Cerebellar nuclear complex (tissue), 1 donor: ENCODE results near the gene THRSP.
"Not testable (repeated sequence)": the region's sequence is repeated elsewhere in the genome, so short reads cannot be mapped to it uniquely, and the experiment has no call there.

Experiments used
- DNase-seq, 2 experiments: peaks; one replicate each; lab custom pipeline; 2025; lab: John Stamatoyannopoulos, UW

The THRSP gene, protein sequence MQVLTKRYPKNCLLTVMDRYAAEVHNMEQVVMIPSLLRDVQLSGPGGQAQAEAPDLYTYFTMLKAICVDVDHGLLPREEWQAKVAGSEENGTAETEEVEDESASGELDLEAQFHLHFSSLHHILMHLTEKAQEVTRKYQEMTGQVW

GRCh38 chr11:78063440-78064181 is at the start of gene THRSP:
Gene THRSP, plus strand, starts transcription at chr11:78063861. Its CDS starts 21 bp downstream, at chr11:78063882.
- peak; percentile 74 to 77 for DNase-seq

DNA sequence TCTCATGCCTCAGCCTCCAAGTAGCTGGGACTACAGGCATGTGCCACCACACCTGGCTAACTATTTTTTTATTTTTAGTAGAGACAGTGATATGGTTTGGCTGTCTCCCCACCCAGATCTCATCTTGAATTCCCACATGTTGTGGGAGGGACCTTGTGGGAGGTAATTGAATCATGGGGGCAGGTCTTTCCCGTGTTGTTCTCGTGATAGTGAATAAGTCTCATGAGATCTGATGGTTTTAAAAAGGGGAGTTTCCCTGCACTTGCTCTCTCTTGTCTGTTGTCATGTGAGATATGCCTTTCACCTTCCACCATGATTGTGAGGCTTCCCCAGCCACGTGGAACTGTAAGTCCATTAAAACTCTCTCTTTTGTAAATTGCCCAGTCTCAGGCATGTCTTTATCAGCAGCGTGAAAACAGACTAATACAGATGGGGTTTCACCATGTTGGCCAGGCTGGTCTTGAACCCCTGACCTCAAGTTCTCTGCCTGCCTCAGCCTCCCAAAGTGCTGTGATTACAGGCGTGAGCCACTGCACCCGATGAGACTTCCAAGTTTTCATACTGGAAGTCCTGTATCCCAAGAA is 48.6 kb upstream of the THRSP start:
- not testable (repeated sequence) for DNase-seq

- DNase-seq: no peak
Observed at GRCh38 chr11:78015878-78016277, 47.8 kb upstream of the THRSP start.

GRCh38 chr11:78019808-78020207 is 43.9 kb upstream of the THRSP start:
- DNase-seq: no peak

GRCh38 chr11:78020246-78020645 is 43.4 kb upstream of the THRSP start:
- no peak for DNase-seq

DNA sequence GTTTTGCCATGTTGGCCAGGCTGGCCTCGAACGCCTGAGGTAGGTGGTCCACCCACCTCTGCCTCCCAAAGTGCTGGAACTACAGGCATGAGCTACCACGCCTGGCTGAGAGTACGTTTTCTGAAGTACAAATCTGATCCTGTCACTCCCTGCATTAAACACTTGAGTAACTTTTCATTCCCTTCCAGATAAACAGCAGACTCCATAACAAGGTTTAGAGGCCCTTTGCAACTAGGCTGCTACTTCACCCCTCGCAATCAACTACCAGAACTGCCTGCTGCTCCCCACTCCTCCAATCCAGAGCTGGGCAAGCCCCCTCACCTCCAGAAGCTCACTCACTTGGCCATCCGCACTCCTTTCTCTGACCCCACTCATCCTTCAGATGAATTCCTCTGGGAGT is 42.0 kb upstream of the THRSP start:
- DNase-seq: no peak

DNA sequence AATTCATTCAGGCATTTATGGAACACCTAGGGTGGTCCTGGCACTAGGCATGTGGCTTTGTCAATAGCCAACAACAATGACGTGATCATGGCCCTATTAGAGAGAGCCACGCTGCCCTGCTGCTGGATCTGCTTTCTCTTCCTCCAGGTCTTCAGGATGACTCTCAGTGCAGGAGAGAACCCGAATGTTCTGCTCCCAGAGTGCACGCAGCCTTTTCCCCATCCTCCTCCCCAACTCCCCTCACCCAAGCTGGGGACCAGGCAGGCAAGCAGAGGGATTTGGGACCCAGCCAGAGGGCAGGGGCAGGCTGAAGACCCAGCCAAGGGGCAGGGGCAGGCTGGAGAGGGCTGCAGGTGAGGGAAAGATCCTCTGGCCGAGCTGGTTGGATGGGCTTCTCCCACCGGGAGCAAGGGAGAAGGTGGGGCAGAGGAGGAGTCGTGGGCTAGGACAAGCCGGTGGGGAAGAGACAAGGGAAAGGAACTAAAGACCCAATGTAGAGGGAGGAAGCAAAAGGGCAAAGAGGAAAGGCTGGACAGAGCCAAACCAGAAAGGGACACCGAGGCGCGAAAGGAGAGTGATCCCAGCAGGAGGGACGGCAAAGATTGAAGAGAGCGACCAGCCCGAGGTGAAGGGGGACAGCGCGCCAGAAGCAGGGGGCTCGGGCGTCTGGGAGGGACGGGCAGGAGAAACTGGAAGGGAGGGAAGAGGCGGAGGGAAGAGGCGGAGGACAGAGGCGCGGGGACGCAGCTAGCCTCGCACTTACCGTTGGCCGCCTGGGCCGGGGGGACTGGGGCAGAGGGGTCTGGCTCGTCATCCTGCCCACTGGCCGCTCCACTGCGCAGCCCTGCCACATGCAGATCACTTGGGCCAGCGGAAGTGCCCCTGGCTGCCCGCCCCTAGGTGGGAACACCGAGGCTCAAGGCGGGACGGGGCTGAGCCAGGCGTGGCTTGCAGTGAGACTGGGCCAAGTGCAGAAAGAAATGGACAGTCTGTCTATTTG is 41.0 kb upstream of the THRSP start, which contains the start of gene KCTD14:
Gene KCTD14 (minus strand): TSS at position 880 of the 1,000 bp plus-strand sequence. CDS start 27 bp downstream, at position 853.
- DNase-seq: peak; percentile 47 to 68

GRCh38 chr11:78023426-78023825 is 40.2 kb upstream of the THRSP start:
- DNase-seq: no peak

DNA sequence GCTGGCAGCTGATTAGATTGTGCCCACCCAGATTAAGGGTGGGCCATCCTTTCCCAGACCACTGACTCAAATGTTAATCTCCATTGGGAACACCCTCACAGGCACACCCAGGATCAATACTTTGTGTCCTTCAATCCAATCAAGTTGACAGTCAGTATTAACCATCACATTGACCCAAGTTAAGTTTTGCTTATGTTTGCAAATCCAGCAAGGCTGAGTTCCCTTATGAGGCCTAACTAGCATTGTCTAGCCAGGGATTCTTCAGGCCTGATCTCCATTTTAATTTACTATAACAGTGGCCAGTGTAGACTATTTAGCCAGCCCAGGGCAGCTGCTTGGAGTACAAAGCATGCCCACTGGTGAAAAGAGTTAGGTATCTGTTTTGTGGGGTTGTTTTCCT is 38.3 kb upstream of the THRSP start:
- no peak for DNase-seq

DNA sequence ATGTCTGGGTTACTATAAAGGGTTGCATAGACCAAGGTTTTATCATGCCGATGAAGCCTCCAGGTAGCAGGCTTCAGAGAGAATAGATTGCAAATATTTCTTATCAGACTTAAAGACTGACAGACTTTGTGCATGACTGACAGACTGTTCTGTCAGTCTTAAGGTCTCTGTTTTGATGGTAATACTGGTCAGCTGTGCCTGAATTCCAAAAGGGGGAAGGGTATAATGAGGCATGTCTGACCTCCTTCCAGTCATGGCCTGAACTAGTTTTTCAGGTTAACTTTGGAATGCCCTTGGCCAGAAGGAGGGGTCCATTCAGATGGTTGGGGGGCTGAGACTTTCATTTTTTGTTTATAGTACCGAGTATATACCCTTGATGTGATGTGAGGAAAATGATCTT is 35.9 kb upstream of the THRSP start:
- no peak for DNase-seq

- not testable (repeated sequence) for DNase-seq
Observed at GRCh38 chr11:78028423-78028822, 35.2 kb upstream of the THRSP start.

GRCh38 chr11:78030429-78031325 is 33.0 kb upstream of the THRSP start:
- DNase-seq: peak in 1 of 2 experiments; percentile 45

DNA sequence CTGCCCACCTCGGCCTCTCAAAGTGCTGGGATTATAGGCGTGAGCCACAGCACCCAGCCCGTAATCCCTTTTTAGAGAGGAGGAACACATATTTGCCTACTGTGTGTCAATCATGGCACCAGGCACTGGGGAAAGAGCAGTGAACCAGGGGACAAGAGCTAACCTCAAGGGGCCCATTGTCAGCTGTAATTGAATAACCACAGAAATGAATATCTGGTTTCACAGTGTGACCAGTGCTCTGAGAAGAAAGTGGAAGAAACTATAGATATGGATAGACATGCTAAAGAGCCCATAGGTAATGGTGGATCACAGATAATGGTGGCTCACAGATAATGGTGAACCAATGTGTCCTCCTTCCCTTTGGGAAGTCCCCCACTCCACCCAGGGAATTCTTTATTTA is 32.0 kb upstream of the THRSP start:
- no peak for DNase-seq

DNA sequence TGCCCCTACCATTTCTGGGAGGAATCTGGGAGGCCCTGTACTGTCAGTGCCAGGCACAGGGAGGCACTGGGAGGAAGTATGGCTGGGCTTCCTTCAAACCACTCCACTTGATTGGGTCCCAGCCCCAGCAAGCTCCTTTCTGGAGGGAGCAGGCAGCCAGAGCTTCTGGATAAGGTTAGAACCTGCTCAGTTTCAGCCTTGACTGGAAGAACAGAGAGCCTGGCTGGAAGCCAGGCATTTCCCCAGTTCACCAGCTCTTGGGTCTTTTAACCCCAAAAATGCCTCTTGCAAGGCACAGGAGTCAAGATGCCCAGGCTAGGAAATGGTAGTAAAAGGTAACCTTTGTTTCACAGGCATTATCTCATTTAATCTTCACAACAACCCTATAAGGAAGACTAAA is 31.6 kb upstream of the THRSP start:
- no peak for DNase-seq

GRCh38 chr11:78033040-78033439 is 30.6 kb upstream of the THRSP start:
- DNase-seq: no peak

DNA sequence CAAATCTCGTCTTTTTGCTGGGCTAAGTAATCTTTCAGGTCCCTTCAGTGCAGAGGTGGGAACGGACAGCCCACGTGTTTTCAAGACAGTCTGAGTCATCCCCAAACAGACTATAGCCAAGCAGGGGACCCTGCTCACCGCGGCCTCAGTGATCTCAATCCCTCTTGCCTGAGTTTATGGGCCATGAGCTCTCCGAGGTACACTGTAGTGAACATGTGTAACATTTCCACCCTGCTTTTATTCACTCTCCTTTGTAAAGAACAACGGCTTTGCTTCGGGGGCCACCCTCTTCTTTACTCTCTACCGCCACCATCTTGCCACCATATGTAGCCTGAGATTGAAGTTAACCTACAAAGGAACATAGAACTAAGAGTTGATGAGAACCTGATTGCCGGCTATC is 29.0 kb upstream of the THRSP start:
- DNase-seq: no peak

DNA sequence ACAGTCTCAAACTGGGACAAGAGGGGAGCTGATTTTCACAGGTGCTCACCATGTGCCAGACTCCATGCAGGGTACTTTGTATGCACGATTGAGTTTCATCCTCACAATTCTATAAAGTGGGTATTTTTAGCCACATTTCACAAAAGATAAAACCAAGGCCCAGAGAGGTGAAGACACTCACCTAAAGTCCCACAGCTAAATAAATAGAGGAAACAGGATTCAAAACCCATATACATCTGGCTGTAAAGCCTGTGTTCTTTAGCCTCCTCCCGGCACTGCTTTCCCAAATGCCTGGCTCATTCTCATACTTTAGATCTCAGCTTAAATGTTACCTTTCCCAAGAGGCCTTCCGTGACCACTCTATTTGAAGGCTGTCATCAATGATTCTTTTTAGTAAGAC is 27.3 kb upstream of the THRSP start:
- no peak for DNase-seq

DNA sequence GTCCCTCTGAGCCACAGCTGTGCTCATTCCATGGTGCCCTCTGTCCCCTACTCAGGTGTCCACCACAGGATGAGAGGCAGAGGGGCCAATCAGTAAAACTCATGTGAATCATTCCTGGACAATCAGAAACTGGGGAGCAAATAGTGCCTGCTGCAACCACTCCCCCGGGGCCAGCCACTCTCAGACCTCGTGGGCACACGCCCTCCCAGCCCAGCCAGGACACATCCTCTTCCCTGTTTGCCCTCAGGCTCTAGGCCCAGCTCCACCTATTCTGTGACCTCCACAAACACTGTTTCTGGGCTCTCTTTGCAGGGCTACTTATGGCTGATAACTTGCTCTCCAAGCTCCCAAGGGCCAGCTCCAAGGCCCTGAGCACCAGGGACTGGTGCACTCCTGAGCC is 26.6 kb upstream of the THRSP start:
- DNase-seq: no peak

- DNase-seq: no peak
Observed at GRCh38 chr11:78037825-78038620, 25.6 kb upstream of the THRSP start.

DNA sequence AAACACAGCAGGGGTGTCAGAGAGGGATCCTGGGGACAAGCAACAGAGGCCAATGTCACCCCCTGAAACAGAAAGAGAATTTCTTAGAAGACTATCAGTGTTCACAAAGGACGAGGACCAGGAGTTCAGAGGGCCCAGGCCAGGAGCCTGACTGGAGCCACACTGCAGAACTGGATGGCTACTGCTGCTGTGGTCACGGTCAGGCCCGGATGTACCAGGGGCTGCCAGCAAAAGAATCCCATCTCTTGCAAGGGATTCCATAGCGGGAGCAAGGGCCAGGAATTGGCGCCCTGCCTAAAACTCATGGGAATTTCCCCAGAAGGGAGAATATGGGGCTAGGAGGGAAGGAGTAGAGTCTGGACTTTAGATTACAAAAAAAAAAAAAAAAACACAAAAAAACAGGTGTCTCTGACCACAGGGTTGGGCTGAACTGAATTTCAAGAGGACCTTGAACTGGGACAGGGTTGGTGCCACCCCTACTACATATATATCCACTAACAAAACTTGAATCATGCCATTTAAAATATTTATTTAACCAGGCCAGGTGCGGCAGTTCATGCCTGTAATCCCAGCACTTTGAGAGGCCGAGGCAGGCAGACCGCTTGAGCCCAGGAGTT is 24.9 kb upstream of the THRSP start:
- DNase-seq: no peak
